ENCODE results near the gene ZNF8.

The ZNF8 gene

GRCh38 chr19:58351990-58352755 is 73.4 kb downstream of the ZNF8 start:
- no peak for TF ChIP-seq CTCF (IDR thresholded peaks at IDR 0.05)
- no peak overlapping the region for H3K27ac ChIP-seq
- DNase-seq (ENCODE audit: low spot score) = no peak
- H3K4me3 ChIP-seq = no peak overlapping the region
